Esophagus (tissue), 2 donors: ENCODE results near the gene CLDN8. TPM values are rescaled to one million over a fixed set of nuclear protein-coding genes. Genes with fewer than 3 reads are reported as not detected.

Experiments used
- H3K27ac ChIP-seq, 2 donors: one replicate each; pipeline ENCODE4 v1.5.1; 2013; ENCODE audit warnings: low read depth in 2 of 2, mild to moderate bottlenecking in 2 of 2, inconsistent platforms in 1 of 2, low read length in 1 of 2, moderate library complexity in 1 of 2
- H3K27me3 ChIP-seq, 2 donors: one replicate each; pipeline ENCODE4 v1.6.1; 2013; ENCODE audit warnings: low read length in 2 of 2, control low read depth in 1 of 2, mild to moderate bottlenecking in 1 of 2; ENCODE audit not compliant: insufficient read depth in 2 of 2, control insufficient read depth in 1 of 2
- H3K36me3 ChIP-seq, 2 donors: one replicate each; pipeline ENCODE4 v1.6.1; 2013; ENCODE audit warnings: low read length in 1 of 2; ENCODE audit not compliant: control insufficient read depth in 2 of 2, insufficient read depth in 2 of 2
- H3K4me1 ChIP-seq, 2 donors: one replicate each; pipeline ENCODE4 v1.6.1; 2013; ENCODE audit warnings: low read length in 1 of 2; ENCODE audit not compliant: control insufficient read depth in 2 of 2, insufficient read depth in 2 of 2
- H3K4me3 ChIP-seq, 2 donors: one replicate each; pipeline ENCODE4 v1.5.1; 2013; ENCODE audit warnings: low read length in 2 of 2, mild to moderate bottlenecking in 2 of 2, low read depth in 1 of 2, moderate library complexity in 1 of 2
- H3K9me3 ChIP-seq, 2 donors: one replicate each; pipeline ENCODE4 v1.6.1; 2013; ENCODE audit warnings: mild to moderate bottlenecking in 2 of 2, low read depth in 1 of 2, low read length in 1 of 2, moderate library complexity in 1 of 2; ENCODE audit not compliant: control insufficient read depth in 2 of 2, insufficient read depth in 1 of 2
- WGBS, 2 donors: extraction: QIAGEN DNeasy Blood & Tissue Kit; methylation state at CpG; one replicate each; pipeline ENCODE4 v1.1.7; 2013; 5-methylcytosine and 5-hydroxymethylcytosine counted together
- polyA plus RNA-seq, 2 donors: library from polyadenylated mRNA; stranded (reverse); fragments of 200-250 nt; gene quantifications; one replicate each; pipeline ENCODE4 v1.2.3, GENCODE V29; 2013
- donor health status: healthy with polysubstance abuse.
- donor health status: Bipolar disorder and iron deficiency.

The CLDN8 gene
- polyA plus RNA-seq, 2 donors: 1.4 to 2.6 TPM

DNA sequence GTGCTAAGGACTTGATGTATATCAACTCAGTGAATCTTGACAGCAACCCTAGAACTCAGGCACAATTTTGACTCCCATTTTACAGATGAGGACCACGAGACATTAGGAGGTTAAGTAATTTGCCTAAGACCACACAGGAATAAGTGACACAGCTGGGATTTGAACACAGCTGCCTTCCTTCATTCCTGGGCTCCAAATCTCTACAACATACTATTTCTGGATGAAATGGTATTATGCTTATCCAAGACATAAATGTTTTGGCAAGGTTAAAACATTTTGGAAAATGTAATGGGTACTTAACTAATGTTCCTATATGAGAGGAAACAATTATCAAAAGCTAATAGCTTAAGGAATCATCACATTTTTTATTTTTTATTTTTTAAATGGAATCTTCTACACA, 4.8 kb downstream of the CLDN8 start:
- no peak overlapping the region for H3K27ac ChIP-seq
- no peaks in the 10 kb centered on the region for H3K27me3 ChIP-seq
- no peaks in the 10 kb centered on the region for H3K36me3 ChIP-seq
- H3K4me3 ChIP-seq: no peak overlapping the region
- no peaks in the 10 kb centered on the region for H3K4me1 ChIP-seq
- H3K9me3 ChIP-seq: no peaks in the 10 kb centered on the region
- 50 to 53% methylated on average over 1 of the region's 1 CpG for WGBS, 2 donors

GRCh38 chr21:30209601-30210000, 6.3 kb downstream of the CLDN8 start:
- no peaks in the 10 kb centered on the region for H3K27me3 ChIP-seq
- no peak overlapping the region for H3K27ac ChIP-seq
- H3K9me3 ChIP-seq: no peaks in the 10 kb centered on the region
- H3K4me1 ChIP-seq: no peaks in the 10 kb centered on the region
- H3K36me3 ChIP-seq: no peaks in the 10 kb centered on the region
- H3K4me3 ChIP-seq: no peak overlapping the region
- WGBS, 2 donors: 62 to 68% methylated on average over 5 of the region's 5 CpGs

DNA sequence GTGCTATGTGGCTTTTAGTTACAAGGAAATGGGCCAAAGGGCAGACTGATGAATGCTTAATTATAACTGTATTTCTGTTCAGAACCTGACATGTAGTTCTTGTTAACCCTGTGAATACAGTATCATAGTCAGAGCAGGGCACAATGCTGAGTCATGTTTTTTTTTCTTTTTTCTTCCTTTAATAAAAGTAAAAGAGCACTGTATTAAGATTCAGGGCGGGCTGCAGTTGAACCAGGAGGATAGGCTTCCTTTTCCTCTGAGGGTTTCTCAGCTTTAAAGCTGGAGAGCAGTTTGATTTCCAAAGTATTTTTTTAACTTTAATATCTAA, 8.7 kb downstream of the CLDN8 start:
- no peak overlapping the region for H3K27ac ChIP-seq
- no peaks in the 10 kb centered on the region for H3K36me3 ChIP-seq
- WGBS, 2 donors: 71 to 85% methylated on average over 1 of the region's 1 CpG
- no peak overlapping the region for H3K4me3 ChIP-seq
- H3K4me1 ChIP-seq: no peaks in the 10 kb centered on the region
- H3K27me3 ChIP-seq: no peaks in the 10 kb centered on the region
- H3K9me3 ChIP-seq: no peaks in the 10 kb centered on the region

- Histone ChIP-seq H3K9me3 (no peaks in the 10 kb centered on the region), H3K36me3 (no peaks in the 10 kb centered on the region), H3K27me3 (no peaks in the 10 kb centered on the region), H3K4me3 (no peak overlapping the region), H3K27ac (no peak overlapping the region), H3K4me1 (no peaks in the 10 kb centered on the region)
- WGBS, 2 donors: 63 to 66% methylated on average over 7 of the region's 7 CpGs
These were observed 9.2 kb downstream of the CLDN8 start for GRCh38 chr21:30206551-30207251.

- Histone ChIP-seq H3K36me3 (no peaks in the 10 kb centered on the region), H3K27ac (no peak overlapping the region), H3K4me3 (no peak overlapping the region), H3K4me1 (no peaks in the 10 kb centered on the region), H3K27me3 (no peaks in the 10 kb centered on the region), H3K9me3 (no peaks in the 10 kb centered on the region)
- WGBS, 2 donors: 32 to 41% methylated on average over 2 of the region's 2 CpGs
These were observed 15.9 kb downstream of the CLDN8 start for GRCh38 chr21:30200000-30200399.

DNA sequence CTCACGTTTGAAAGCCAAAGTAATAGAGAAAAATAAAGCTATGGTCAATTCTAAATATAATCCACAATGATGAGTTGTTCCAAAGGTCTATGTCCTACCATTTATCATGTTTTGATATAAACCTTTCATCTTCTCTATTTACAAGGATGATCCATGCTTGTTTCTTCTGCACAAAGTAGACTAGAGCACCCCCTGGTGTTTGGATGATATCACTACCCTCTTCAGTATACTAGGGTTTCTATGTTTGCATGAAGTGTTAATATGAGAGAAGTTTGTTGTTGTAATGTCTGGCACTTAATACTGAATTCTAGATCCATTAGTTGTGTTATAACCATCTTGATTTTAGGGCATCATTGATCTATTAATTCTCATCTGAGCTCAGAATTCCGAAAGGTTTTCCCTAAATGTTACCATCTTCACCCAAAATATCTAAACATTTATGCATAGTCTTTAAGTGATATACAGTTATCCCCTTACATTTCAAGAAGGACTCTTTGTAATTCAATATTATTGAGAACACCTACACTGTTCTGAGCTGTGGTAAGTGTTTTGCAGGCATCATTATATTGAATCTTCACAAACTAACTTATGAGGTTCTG, 21.1 kb downstream of the CLDN8 start:
- H3K4me1 ChIP-seq: no peaks in the 10 kb centered on the region
- H3K27me3 ChIP-seq: no peaks in the 10 kb centered on the region
- WGBS, 2 donors: 22 to 31% methylated on average over 2 of the region's 2 CpGs
- H3K9me3 ChIP-seq: no peaks in the 10 kb centered on the region
- no peak overlapping the region for H3K27ac ChIP-seq
- no peaks in the 10 kb centered on the region for H3K36me3 ChIP-seq
- no peak overlapping the region for H3K4me3 ChIP-seq

DNA sequence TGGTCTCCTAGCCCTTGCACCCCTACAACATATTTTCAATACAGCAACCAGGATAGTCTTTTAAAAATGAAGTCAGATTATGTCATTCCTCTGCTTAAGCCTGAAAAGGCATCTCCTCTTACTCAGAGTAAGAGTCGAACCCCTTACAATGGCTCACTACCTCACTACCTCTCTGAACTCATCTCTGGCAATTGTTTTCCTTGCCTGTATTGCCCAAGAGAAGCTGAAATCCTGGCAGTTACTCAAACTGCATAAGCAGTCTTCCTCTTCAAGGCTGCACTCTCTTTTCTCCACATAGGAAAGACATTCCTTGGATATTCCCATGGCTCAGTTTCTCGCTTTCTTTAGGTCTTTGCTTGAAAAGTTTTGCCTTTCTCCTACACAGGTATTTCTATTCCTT, 22.7 kb downstream of the CLDN8 start:
- H3K9me3 ChIP-seq: no peaks in the 10 kb centered on the region
- no peaks in the 10 kb centered on the region for H3K27me3 ChIP-seq
- no peak overlapping the region for H3K4me3 ChIP-seq
- H3K4me1 ChIP-seq: no peaks in the 10 kb centered on the region
- H3K27ac ChIP-seq: no peak overlapping the region
- WGBS, 2 donors: 70 to 82% methylated on average over 2 of the region's 2 CpGs
- H3K36me3 ChIP-seq: no peaks in the 10 kb centered on the region

- Histone ChIP-seq H3K36me3 (no peaks in the 10 kb centered on the region), H3K27me3 (no peaks in the 10 kb centered on the region), H3K9me3 (no peaks in the 10 kb centered on the region), H3K4me3 (no peak overlapping the region), H3K27ac (no peak overlapping the region), H3K4me1 (no peaks in the 10 kb centered on the region)
- 77 to 80% methylated on average over 7 of the region's 7 CpGs for WGBS, 2 donors
These were observed 25.3 kb downstream of the CLDN8 start for GRCh38 chr21:30190554-30190953.

DNA sequence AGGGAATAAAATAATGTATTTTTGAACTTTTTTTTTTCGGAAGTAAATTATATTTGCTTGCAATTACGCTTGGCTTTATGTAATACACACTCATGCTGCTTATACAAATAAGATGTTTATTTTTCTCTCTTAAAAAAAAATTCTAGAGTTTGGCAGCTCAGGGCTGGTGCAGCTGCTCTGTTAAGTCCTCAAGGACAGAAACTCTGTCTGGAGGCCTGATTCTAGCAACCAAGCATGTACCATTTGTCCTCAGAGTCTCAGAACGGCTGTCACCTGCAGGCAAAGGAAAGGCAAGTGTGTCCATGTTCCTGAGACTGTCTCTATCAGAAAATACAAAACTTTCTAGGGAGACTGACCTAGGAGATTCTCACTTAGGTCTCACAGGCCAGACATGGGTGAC, 26.1 kb downstream of the CLDN8 start:
- no peaks in the 10 kb centered on the region for H3K27me3 ChIP-seq
- H3K4me1 ChIP-seq: no peaks in the 10 kb centered on the region
- WGBS, 2 donors: 64 to 65% methylated on average over 3 of the region's 3 CpGs
- no peak overlapping the region for H3K27ac ChIP-seq
- H3K9me3 ChIP-seq: no peaks in the 10 kb centered on the region
- H3K36me3 ChIP-seq: no peaks in the 10 kb centered on the region
- H3K4me3 ChIP-seq: no peak overlapping the region

DNA sequence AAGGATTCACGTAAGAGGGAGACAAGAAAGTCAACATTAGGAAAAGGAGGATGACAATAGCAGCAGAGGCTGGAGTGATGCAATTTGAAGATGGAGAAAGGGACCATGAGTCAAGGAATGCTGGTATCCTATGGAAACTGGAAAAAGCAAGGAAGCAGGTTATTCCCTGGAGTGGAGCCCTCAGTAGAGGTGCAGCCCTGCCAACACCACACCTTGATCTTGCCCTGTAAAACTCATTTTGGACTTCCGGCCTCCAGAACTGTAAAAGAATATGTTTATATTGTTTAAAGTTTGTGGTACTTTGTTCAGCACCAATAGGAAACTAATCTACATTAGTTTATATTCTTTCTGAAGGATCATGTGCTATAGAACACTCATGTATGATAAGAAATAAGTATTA, 29.7 kb downstream of the CLDN8 start:
- H3K36me3 ChIP-seq: no peaks in the 10 kb centered on the region
- WGBS, 2 donors: 74 to 87% methylated on average over 2 of the region's 2 CpGs

More for the DNA sequence above, 29.7 kb downstream of the CLDN8 start:
- Histone ChIP-seq H3K27me3 (no peaks in the 10 kb centered on the region), H3K9me3 (no peaks in the 10 kb centered on the region), H3K4me3 (no peak overlapping the region), H3K4me1 (no peaks in the 10 kb centered on the region), H3K27ac (no peak overlapping the region)
